Measurements from ENCODE around the gene SIRPB2.

DNA sequence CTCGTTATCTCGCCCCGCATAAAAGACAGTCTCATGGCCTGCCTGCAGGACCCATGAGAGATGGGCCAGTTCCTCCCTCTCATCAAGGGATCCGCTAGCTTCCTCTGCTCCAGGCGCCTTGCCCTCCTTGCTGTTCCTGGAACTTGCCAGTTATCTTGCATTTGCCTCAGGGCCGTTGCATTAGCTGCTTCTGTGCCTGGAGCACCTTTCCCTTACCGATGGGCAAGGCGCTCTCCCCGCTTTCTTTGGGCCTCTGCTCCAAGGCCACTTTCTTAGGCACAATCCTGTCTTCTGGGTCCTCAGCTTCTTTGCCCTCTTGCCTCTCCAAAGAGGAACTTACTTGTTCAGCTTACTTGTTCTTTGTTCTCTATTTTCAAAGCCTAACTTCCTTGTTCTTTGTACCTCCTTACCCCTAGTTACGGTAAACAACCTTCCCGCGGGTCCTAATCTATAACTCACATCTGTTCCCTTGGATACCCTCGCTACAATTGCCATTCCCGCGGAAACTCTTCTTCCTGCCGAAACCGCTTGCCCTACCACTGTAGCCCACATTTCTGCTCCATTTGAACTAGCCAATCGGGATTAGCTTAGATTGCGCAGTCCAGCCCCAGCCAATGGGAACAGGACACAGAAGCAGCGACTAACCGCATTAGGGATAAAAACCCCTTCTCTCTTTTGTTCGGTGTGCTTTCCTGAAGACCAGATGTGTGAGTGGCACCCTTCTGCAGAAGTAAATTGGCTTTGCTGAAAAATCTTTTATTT, 23.7 kb downstream of the SIRPB2 start:
- TF ChIP-seq, protein P1, sequence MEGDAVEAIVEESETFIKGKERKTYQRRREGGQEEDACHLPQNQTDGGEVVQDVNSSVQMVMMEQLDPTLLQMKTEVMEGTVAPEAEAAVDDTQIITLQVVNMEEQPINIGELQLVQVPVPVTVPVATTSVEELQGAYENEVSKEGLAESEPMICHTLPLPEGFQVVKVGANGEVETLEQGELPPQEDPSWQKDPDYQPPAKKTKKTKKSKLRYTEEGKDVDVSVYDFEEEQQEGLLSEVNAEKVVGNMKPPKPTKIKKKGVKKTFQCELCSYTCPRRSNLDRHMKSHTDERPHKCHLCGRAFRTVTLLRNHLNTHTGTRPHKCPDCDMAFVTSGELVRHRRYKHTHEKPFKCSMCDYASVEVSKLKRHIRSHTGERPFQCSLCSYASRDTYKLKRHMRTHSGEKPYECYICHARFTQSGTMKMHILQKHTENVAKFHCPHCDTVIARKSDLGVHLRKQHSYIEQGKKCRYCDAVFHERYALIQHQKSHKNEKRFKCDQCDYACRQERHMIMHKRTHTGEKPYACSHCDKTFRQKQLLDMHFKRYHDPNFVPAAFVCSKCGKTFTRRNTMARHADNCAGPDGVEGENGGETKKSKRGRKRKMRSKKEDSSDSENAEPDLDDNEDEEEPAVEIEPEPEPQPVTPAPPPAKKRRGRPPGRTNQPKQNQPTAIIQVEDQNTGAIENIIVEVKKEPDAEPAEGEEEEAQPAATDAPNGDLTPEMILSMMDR (IDR thresholded peaks at IDR 0.05): no peak
- TF ChIP-seq ESRRA (IDR thresholded peaks at IDR 0.05; ENCODE audit: borderline replicate concordance, low read length) (no peak), JUN (IDR thresholded peaks at IDR 0.05) (no peak), PHF8 (IDR thresholded peaks at IDR 0.05; ENCODE audit: borderline replicate concordance, low read depth) (no peak), EP300 (IDR thresholded peaks at IDR 0.05) (no peak), POLR2A (IDR thresholded peaks at IDR 0.05; ENCODE audit: low read length) (no peak), HDAC2 (IDR thresholded peaks at IDR 0.05) (no peak), FOSB (CRISPR knock-in tag; IDR thresholded peaks at IDR 0.05) (no peak)
- TF ChIP-seq, protein P2, sequence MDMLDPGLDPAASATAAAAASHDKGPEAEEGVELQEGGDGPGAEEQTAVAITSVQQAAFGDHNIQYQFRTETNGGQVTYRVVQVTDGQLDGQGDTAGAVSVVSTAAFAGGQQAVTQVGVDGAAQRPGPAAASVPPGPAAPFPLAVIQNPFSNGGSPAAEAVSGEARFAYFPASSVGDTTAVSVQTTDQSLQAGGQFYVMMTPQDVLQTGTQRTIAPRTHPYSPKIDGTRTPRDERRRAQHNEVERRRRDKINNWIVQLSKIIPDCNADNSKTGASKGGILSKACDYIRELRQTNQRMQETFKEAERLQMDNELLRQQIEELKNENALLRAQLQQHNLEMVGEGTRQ (IDR thresholded peaks at IDR 0.05): no peak
- TF ChIP-seq, protein P3, sequence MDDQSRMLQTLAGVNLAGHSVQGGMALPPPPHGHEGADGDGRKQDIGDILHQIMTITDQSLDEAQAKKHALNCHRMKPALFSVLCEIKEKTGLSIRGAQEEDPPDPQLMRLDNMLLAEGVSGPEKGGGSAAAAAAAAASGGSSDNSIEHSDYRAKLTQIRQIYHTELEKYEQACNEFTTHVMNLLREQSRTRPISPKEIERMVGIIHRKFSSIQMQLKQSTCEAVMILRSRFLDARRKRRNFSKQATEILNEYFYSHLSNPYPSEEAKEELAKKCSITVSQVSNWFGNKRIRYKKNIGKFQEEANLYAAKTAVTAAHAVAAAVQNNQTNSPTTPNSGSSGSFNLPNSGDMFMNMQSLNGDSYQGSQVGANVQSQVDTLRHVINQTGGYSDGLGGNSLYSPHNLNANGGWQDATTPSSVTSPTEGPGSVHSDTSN (IDR thresholded peaks at IDR 0.05): no peak

All from A549 (cell line).